ENCODE measurements around the gene AP5Z1.

The AP5Z1 gene

GRCh38 chr7:4803397-4804241 is 28.2 kb downstream of the AP5Z1 start:
- DNase-seq (ENCODE audit: low spot score): no peak

- DNase-seq (ENCODE audit: low spot score): no peak
Measured at GRCh38 chr7:4805110-4805983, 29.9 kb downstream of the AP5Z1 start.

- DNase-seq (ENCODE audit: low spot score): no peak
Measured at GRCh38 chr7:4805984-4806300, 30.5 kb downstream of the AP5Z1 start.

GRCh38 chr7:4806983-4807597 is 31.7 kb downstream of the AP5Z1 start:
- no peak for DNase-seq (ENCODE audit: low spot score)

- DNase-seq (ENCODE audit: low spot score): no peak
Measured at GRCh38 chr7:4807598-4808016, 32.2 kb downstream of the AP5Z1 start.

- no peak for DNase-seq (ENCODE audit: low spot score)
Measured at GRCh38 chr7:4808026-4808425, 32.6 kb downstream of the AP5Z1 start.

GRCh38 chr7:4808565-4808964 is 33.1 kb downstream of the AP5Z1 start:
- no peak for DNase-seq (ENCODE audit: low spot score)

GRCh38 chr7:4809091-4809591 is 33.7 kb downstream of the AP5Z1 start:
- DNase-seq (ENCODE audit: low spot score): no peak

- DNase-seq (ENCODE audit: low spot score): no peak
Measured at GRCh38 chr7:4809666-4810065, 34.2 kb downstream of the AP5Z1 start.

GRCh38 chr7:4814433-4814832 is 39.0 kb downstream of the AP5Z1 start:
- no peak for DNase-seq (ENCODE audit: low spot score)

GRCh38 chr7:4815121-4815520 is 39.7 kb downstream of the AP5Z1 start:
- DNase-seq (ENCODE audit: low spot score): no peak

GRCh38 chr7:4815609-4816418 is 40.4 kb downstream of the AP5Z1 start:
- no peak for DNase-seq (ENCODE audit: low spot score)

- DNase-seq (ENCODE audit: low spot score): no peak
Measured at GRCh38 chr7:4816419-4817080, 41.1 kb downstream of the AP5Z1 start.

- no peak for DNase-seq (ENCODE audit: low spot score)
Measured at GRCh38 chr7:4817178-4817901, 41.9 kb downstream of the AP5Z1 start.

- no peak for DNase-seq (ENCODE audit: low spot score)
Measured at GRCh38 chr7:4818000-4818794, 42.8 kb downstream of the AP5Z1 start.

- no peak for DNase-seq (ENCODE audit: low spot score)
Measured at GRCh38 chr7:4819560-4820404, 44.4 kb downstream of the AP5Z1 start.

GRCh38 chr7:4820405-4820966 is 45.1 kb downstream of the AP5Z1 start:
- DNase-seq (ENCODE audit: low spot score): no peak

GRCh38 chr7:4820967-4821471 is 45.6 kb downstream of the AP5Z1 start:
- DNase-seq (ENCODE audit: low spot score): no peak

Data from hematopoietic multipotent progenitor cell treated with erythropoietin and hydrocortisone succinate and interleukin-3 and kit ligand, for 17 days (in vitro differentiated cells).